ENCODE results near the gene ZNF547. TPM values are rescaled to one million over a fixed set of nuclear protein-coding genes. Genes with fewer than 3 reads are reported as not detected.
"Not testable (repeated sequence)": the region's sequence is repeated elsewhere in the genome, so short reads cannot be mapped to it uniquely, and the experiment has no call there.

Gene ZNF547
- total RNA-seq, 1 experiment from 2014 or later, result 6.1 TPM

DNA sequence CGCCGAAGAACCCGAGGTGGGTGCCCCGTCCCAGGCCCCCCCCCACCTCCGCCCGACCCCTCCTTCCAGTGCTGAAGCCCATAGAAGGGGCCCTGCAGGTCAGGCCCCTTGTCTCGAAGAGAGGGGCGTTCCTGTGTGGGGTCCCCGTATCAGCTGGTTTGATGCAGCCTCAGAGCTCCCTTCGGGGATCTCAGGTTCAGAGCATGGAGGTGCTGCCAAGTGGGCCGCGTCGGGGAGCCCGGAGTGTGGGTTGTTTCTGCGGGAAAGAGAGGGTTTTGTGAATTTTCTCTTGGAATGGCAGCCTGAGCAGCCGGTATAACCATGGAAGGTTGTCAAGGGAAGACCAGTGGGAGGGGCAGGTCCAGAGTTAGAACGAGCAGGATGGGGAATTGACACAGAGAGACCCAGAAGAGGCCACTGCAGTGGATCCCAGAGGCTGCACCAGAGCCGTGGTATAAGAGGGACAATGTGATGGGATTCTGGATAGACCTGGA is 384 bp downstream of the ZNF547 start:
- ChIA-PET CTCF (interaction anchor here (1.7 kb wide), 1 partner anchor 25 kb away, joined by 4 read pairs; the partner anchor contains the start of gene ZNF548), POLR2A (ENCODE audit: low non-redundant PET) (no interaction called here)
- Histone ChIP-seq H3K27ac (ENCODE audit: low read depth, low read length, poor library complexity, severe bottlenecking) (peak overlapping the region; percentile 82), H3K4me3 (ENCODE audit: low read depth, low read length, poor library complexity, severe bottlenecking) (peak overlapping the region; percentile 73), H3K4me1 (ENCODE audit: insufficient read depth, low read length, poor library complexity, severe bottlenecking) (no peaks in the 10 kb centered on the region), H3K36me3 (ENCODE audit: insufficient read depth, low read length, poor library complexity, severe bottlenecking) (no peaks in the 10 kb centered on the region), H3K9me3 (ENCODE audit: low read depth, low read length, poor library complexity, severe bottlenecking) (no peaks in the 10 kb centered on the region), H3K27me3 (replicated peaks; ENCODE audit: insufficient read depth, low read depth, low read length, poor library complexity) (no peaks in the 10 kb centered on the region)
- TF ChIP-seq, protein P1, sequence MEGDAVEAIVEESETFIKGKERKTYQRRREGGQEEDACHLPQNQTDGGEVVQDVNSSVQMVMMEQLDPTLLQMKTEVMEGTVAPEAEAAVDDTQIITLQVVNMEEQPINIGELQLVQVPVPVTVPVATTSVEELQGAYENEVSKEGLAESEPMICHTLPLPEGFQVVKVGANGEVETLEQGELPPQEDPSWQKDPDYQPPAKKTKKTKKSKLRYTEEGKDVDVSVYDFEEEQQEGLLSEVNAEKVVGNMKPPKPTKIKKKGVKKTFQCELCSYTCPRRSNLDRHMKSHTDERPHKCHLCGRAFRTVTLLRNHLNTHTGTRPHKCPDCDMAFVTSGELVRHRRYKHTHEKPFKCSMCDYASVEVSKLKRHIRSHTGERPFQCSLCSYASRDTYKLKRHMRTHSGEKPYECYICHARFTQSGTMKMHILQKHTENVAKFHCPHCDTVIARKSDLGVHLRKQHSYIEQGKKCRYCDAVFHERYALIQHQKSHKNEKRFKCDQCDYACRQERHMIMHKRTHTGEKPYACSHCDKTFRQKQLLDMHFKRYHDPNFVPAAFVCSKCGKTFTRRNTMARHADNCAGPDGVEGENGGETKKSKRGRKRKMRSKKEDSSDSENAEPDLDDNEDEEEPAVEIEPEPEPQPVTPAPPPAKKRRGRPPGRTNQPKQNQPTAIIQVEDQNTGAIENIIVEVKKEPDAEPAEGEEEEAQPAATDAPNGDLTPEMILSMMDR (conservative IDR thresholded peaks at IDR 0.05; ENCODE audit: low read depth, low read length), result no peak
- no peak for TF ChIP-seq EZH2 (IDR thresholded peaks at IDR 0.05; ENCODE audit: borderline replicate concordance, low read depth, low read length, poor library complexity, severe bottlenecking)
- no TSS peak for BruUV-seq (replicated peaks)
- peak; percentile 8 for DNase-seq (ENCODE audit: low spot score)
- intact Hi-C loops (cut with micrococcal nuclease; ENCODE audit: unreplicated experiment), result loop anchor here (2.0 kb wide), 1 partner anchor 25 kb away; the partner anchor contains the start of gene ZNF548

DNA sequence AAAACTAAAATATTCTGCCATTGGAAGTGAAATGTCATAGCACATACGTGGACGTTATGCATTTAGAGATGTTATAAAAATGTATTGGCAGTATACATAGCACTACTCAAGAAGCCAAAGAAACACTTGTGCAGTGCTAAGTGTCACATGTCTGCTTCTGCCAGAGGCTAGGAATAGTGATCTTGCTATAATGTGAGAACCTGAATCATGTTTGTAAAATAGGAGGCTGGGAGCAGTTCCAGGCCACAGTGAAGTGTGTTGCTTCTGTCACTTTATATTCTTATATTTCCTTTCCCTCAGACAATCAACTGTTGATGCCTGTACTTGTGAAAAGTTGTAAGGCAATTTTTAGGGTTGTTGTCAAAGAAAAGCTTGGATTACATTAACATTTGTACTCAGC is 3.4 kb downstream of the ZNF547 start:
- no peak overlapping the region for H3K4me3 ChIP-seq (ENCODE audit: low read depth, low read length, poor library complexity, severe bottlenecking)
- DNase-seq (ENCODE audit: low spot score), result no peak
- TF ChIP-seq, protein P1 (conservative IDR thresholded peaks at IDR 0.05; ENCODE audit: low read depth, low read length), result no peak
- no peak for TF ChIP-seq EZH2 (IDR thresholded peaks at IDR 0.05; ENCODE audit: borderline replicate concordance, low read depth, low read length, poor library complexity, severe bottlenecking)
- ChIA-PET CTCF (interaction anchor here (0.6 kb wide), 1 partner anchor 23 kb away, joined by 3 read pairs; the partner anchor contains the start of gene ZNF548), POLR2A (ENCODE audit: low non-redundant PET) (no interaction called here)
- H3K4me1 ChIP-seq (ENCODE audit: insufficient read depth, low read length, poor library complexity, severe bottlenecking), result no peaks in the 10 kb centered on the region
- no peaks in the 10 kb centered on the region for H3K9me3 ChIP-seq (ENCODE audit: low read depth, low read length, poor library complexity, severe bottlenecking)
- intact Hi-C loops (cut with micrococcal nuclease; ENCODE audit: unreplicated experiment), result no loop called here
- no peaks in the 10 kb centered on the region for H3K36me3 ChIP-seq (ENCODE audit: insufficient read depth, low read length, poor library complexity, severe bottlenecking)
- no TSS peak for BruUV-seq (replicated peaks)
- no peak overlapping the region for H3K27ac ChIP-seq (ENCODE audit: low read depth, low read length, poor library complexity, severe bottlenecking)
- no peaks in the 10 kb centered on the region for H3K27me3 ChIP-seq (replicated peaks; ENCODE audit: insufficient read depth, low read depth, low read length, poor library complexity)

DNA sequence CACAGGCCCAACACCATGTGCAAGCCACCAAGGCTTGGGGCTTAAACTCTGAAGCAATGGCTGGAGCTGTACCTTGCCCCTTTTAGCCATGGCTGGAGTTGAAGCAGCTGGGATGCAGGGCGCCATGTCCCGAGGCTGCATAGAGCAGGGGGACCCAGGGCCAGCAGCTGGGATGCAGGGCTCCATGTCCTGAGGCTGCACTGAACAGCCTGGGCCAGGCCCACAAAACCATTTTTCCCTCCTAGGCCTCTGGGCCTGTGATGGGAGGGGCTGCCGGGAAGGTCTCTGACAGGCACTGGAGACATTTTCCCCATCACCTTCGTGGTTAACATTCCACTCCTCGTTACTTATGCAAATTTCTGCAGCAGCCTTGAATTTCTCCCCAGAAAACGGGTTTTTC is 10.8 kb downstream of the ZNF547 start:
- BruUV-seq (replicated peaks), result no TSS peak
- H3K9me3 ChIP-seq (ENCODE audit: low read depth, low read length, poor library complexity, severe bottlenecking), result peaks cover 20% of the 10 kb centered on the region
- no peak overlapping the region for H3K4me3 ChIP-seq (ENCODE audit: low read depth, low read length, poor library complexity, severe bottlenecking)
- H3K27ac ChIP-seq (ENCODE audit: low read depth, low read length, poor library complexity, severe bottlenecking), result no peak overlapping the region
- intact Hi-C loops (cut with micrococcal nuclease; ENCODE audit: unreplicated experiment), result no loop called here
- H3K4me1 ChIP-seq (ENCODE audit: insufficient read depth, low read length, poor library complexity, severe bottlenecking), result no peaks in the 10 kb centered on the region
- CTCF ChIA-PET, result no interaction called here
- no peak for TF ChIP-seq EZH2 (IDR thresholded peaks at IDR 0.05; ENCODE audit: borderline replicate concordance, low read depth, low read length, poor library complexity, severe bottlenecking)
- TF ChIP-seq, protein P1 (conservative IDR thresholded peaks at IDR 0.05; ENCODE audit: low read depth, low read length), result no peak
- no peak for DNase-seq (ENCODE audit: low spot score)
- no peaks in the 10 kb centered on the region for H3K27me3 ChIP-seq (replicated peaks; ENCODE audit: insufficient read depth, low read depth, low read length, poor library complexity)
- POLR2A ChIA-PET (ENCODE audit: low non-redundant PET), result no interaction called here
- peaks cover 16% of the 10 kb centered on the region for H3K36me3 ChIP-seq (ENCODE audit: insufficient read depth, low read length, poor library complexity, severe bottlenecking)

DNA sequence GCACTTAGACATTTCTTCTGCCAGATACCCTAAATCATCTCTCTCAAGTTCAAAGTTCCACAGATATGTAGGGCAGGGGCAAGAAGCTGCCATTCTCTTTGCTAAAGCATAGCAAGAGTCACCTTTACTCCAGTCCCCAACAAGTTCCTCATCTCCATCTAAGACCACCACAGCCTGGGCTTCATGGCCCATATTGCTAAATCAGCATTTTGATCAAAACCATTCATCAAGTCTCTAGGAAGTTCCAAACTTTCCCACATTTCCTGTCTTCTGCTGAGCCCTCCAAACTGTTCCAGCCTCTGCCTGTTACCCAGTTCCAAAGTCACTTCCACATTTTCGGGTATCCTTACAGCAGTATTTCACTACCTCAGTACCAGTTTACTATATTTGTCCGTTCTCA is 11.3 kb downstream of the ZNF547 start:
- POLR2A ChIA-PET (ENCODE audit: low non-redundant PET); DNase-seq (ENCODE audit: low spot score); H3K4me1 ChIP-seq (ENCODE audit: insufficient read depth, low read length, poor library complexity, severe bottlenecking); BruUV-seq (replicated peaks); intact Hi-C loops (cut with micrococcal nuclease; ENCODE audit: unreplicated experiment); H3K27me3 ChIP-seq (replicated peaks; ENCODE audit: insufficient read depth, low read depth, low read length, poor library complexity); H3K4me3 ChIP-seq (ENCODE audit: low read depth, low read length, poor library complexity, severe bottlenecking); H3K27ac ChIP-seq (ENCODE audit: low read depth, low read length, poor library complexity, severe bottlenecking); CTCF ChIA-PET: not testable (repeated sequence)
- Histone ChIP-seq H3K36me3 (ENCODE audit: insufficient read depth, low read length, poor library complexity, severe bottlenecking) (peaks cover 16% of the 10 kb centered on the region), H3K9me3 (ENCODE audit: low read depth, low read length, poor library complexity, severe bottlenecking) (peaks cover 20% of the 10 kb centered on the region)
